ENCODE results near the gene OPRM1.

GRCh38 chr6:154232013-154232910 is 193.2 kb downstream of the OPRM1 start:
- TF ChIP-seq EZH2phosphoT487 (IDR thresholded peaks at IDR 0.05; ENCODE audit: low read depth) (no peak), CTCF (IDR thresholded peaks at IDR 0.05; ENCODE audit: low read depth, low read length) (no peak)

Data from OCI-LY3 (cell line).